PC-9 (cell line): Measurements from ENCODE around the gene TDRKH. TPM values are rescaled to one million over a fixed set of nuclear protein-coding genes. Genes with fewer than 3 reads are reported as not detected.
A peak's percentile ranks its signal among the peaks of the same experiment; 100 is the strongest.

Experiments used
- BruUV-seq: library from RNA; stranded (reverse); fragments of 400-500 nt; replicated peaks from 2 replicates; lab custom pipeline; 2021; lab: Mats Ljungman, UMichigan
- CTCF ChIA-PET: fragments of 300-600 bp; sonication (Branson Sonifier 250); formaldehyde crosslinking; loops from one replicate; lab custom pipeline; 2022; ENCODE audit warnings: antibody characterized with exemption; lab: Charles Lee
- POLR2A ChIA-PET: fragments of 300-600 bp; sonication (Branson Sonifier 250); formaldehyde crosslinking; loops from one replicate; lab custom pipeline; 2022; ENCODE audit warnings: antibody characterized with exemption; ENCODE audit not compliant: unreplicated experiment; lab: Charles Lee
- DNase-seq, 2 experiments: peaks; one replicate each; pipeline versions ENCODE4 v3.0.0 to v3.0.0-alpha.2; 2015 to 2022; ENCODE audit warnings: mixed read lengths in 1 of 2
- H2AFZ ChIP-seq: fragments of 200-600 bp; sonication (generic); 2 replicates; pipeline ENCODE4 v1.8.1; 2017; ENCODE audit warnings: antibody characterized with exemption
- H3F3A ChIP-seq: fragments of 200-600 bp; sonication (generic); 2 replicates; pipeline ENCODE4 v1.8.1; 2017; ENCODE audit warnings: antibody characterized with exemption, mild to moderate bottlenecking, low read depth; ENCODE audit not compliant: insufficient read depth
- H3K27ac ChIP-seq: fragments of 200-600 bp; sonication (generic); 2 replicates; pipeline ENCODE4 v1.6.1; 2016; ENCODE audit warnings: mixed run types
- H3K27me3 ChIP-seq: fragments of 200-600 bp; sonication (generic); 2 replicates; pipeline ENCODE4 v1.6.1; 2016; ENCODE audit warnings: low read depth, mixed run types; ENCODE audit not compliant: insufficient read depth
- H3K36me3 ChIP-seq: fragments of 200-600 bp; sonication (generic); 2 replicates; pipeline ENCODE4 v1.6.1; 2016; ENCODE audit warnings: low read depth, mixed run types
- H3K4me1 ChIP-seq: fragments of 200-600 bp; sonication (generic); replicated peaks from 2 replicates; pipeline ENCODE4 v1.6.1; 2016; ENCODE audit warnings: mixed run types; ENCODE audit not compliant: insufficient read depth
- H3K4me2 ChIP-seq: fragments of 200-600 bp; sonication (generic); 2 replicates; pipeline ENCODE4 v1.6.1; 2017; ENCODE audit warnings: mixed run types
- H3K4me3 ChIP-seq: fragments of 200-600 bp; sonication (generic); 2 replicates; pipeline ENCODE4 v1.6.1; 2016; ENCODE audit warnings: mixed run types
- H3K79me2 ChIP-seq: fragments of 200-600 bp; sonication (generic); 2 replicates; pipeline ENCODE4 v1.6.1; 2017; ENCODE audit warnings: low read depth, mixed run types
- H3K9me2 ChIP-seq: fragments of 200-600 bp; sonication (generic); 2 replicates; pipeline ENCODE4 v1.8.1; 2017; ENCODE audit warnings: mild to moderate bottlenecking; ENCODE audit not compliant: insufficient read depth
- H3K9me3 ChIP-seq: fragments of 200-600 bp; sonication (generic); 2 replicates; pipeline ENCODE4 v1.8.1; 2016; ENCODE audit warnings: low read depth; ENCODE audit not compliant: insufficient read depth
- H4K20me1 ChIP-seq: fragments of 200-600 bp; sonication (generic); 2 replicates; pipeline ENCODE4 v1.8.1; 2017; ENCODE audit not compliant: insufficient read depth
- EZH2 ChIP-seq: fragments of 200-600 bp; sonication (generic); IDR thresholded peaks from 2 replicates; pipeline ENCODE4 v1.8.0; 2017; ENCODE audit warnings: antibody characterized with exemption, low read depth
- intact Hi-C: fragments of 100-400 bp; cut with micrococcal nuclease; formaldehyde crosslinking; loops from one replicate; pipeline ENCODE4 v1.10.0; 2022; ENCODE audit not compliant: unreplicated experiment
- total RNA-seq: library from RNA; stranded (reverse); gene quantifications from 2 replicates; pipeline ENCODE4 v1.2.3, GENCODE V29; 2021
- TF ChIP-seq, protein P1 (sequence below): fragments of 200-600 bp; sonication (generic); conservative IDR thresholded peaks from 2 replicates; pipeline ENCODE4 v1.6.1; 2017; ENCODE audit warnings: mixed run types, antibody characterized with exemption, mild to moderate bottlenecking, moderate library complexity

The TDRKH gene
- total RNA-seq, 1 experiment from 2014 or later: 17.3 TPM

DNA sequence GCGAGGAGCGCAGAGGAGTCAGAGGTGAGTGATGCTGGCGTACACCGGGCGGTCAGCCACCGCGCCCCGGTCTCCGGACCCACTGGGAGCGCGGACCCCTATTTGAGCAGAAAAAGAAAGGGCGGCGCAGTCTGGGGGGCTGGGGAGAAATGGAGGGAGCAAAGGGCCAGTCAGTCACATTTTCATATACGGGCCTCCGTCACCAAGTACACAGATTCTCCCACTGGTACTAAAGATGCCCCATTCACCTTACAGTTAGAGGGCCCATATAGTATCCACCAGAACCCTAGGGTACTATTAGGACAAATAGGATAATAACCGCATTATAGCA is 48.7 kb upstream of the TDRKH start:
- H4K20me1 ChIP-seq: no peaks in the 10 kb centered on the region
- intact Hi-C loops: loop anchor here (1.0 to 10.0 kb wide), 6 partner anchors 70 to 554 kb away; partner anchors contain the start of genes MRPL9, THEM4 and ZNF687
- ChIA-PET CTCF (interaction anchor here (0.6 to 1.1 kb wide), 2 partner anchors 43 to 149 kb away, joined by 3 read pairs; no protein-coding TSS in a partner anchor), POLR2A (interaction anchor here (0.5 to 0.6 kb wide), 3 partner anchors 11 to 577 kb away, joined by 3 to 4 read pairs (median 4); no protein-coding TSS in a partner anchor)
- H3K9me3 ChIP-seq: no peaks in the 10 kb centered on the region
- BruUV-seq: TSS peak; percentile 68
- H3F3A ChIP-seq: peaks cover 32% of the 10 kb centered on the region
- H2AFZ ChIP-seq: peak overlapping the region; percentile 80
- peak overlapping the region; percentile 86 for H3K27ac ChIP-seq
- TF ChIP-seq, protein P1, sequence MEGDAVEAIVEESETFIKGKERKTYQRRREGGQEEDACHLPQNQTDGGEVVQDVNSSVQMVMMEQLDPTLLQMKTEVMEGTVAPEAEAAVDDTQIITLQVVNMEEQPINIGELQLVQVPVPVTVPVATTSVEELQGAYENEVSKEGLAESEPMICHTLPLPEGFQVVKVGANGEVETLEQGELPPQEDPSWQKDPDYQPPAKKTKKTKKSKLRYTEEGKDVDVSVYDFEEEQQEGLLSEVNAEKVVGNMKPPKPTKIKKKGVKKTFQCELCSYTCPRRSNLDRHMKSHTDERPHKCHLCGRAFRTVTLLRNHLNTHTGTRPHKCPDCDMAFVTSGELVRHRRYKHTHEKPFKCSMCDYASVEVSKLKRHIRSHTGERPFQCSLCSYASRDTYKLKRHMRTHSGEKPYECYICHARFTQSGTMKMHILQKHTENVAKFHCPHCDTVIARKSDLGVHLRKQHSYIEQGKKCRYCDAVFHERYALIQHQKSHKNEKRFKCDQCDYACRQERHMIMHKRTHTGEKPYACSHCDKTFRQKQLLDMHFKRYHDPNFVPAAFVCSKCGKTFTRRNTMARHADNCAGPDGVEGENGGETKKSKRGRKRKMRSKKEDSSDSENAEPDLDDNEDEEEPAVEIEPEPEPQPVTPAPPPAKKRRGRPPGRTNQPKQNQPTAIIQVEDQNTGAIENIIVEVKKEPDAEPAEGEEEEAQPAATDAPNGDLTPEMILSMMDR: no peak
- TF ChIP-seq EZH2: no peak
- DNase-seq: no peak
- H3K4me3 ChIP-seq: peak overlapping the region; percentile 57
- H3K79me2 ChIP-seq: peaks cover 18% of the 10 kb centered on the region; the same call in 1 of the 2 replicates
- H3K27me3 ChIP-seq: no peaks in the 10 kb centered on the region
- peaks cover 35% of the 10 kb centered on the region for H3K4me1 ChIP-seq
- H3K9me2 ChIP-seq: no peaks in the 10 kb centered on the region
- H3K4me2 ChIP-seq: peak overlapping the region; percentile 77
- no peaks in the 10 kb centered on the region for H3K36me3 ChIP-seq

DNA sequence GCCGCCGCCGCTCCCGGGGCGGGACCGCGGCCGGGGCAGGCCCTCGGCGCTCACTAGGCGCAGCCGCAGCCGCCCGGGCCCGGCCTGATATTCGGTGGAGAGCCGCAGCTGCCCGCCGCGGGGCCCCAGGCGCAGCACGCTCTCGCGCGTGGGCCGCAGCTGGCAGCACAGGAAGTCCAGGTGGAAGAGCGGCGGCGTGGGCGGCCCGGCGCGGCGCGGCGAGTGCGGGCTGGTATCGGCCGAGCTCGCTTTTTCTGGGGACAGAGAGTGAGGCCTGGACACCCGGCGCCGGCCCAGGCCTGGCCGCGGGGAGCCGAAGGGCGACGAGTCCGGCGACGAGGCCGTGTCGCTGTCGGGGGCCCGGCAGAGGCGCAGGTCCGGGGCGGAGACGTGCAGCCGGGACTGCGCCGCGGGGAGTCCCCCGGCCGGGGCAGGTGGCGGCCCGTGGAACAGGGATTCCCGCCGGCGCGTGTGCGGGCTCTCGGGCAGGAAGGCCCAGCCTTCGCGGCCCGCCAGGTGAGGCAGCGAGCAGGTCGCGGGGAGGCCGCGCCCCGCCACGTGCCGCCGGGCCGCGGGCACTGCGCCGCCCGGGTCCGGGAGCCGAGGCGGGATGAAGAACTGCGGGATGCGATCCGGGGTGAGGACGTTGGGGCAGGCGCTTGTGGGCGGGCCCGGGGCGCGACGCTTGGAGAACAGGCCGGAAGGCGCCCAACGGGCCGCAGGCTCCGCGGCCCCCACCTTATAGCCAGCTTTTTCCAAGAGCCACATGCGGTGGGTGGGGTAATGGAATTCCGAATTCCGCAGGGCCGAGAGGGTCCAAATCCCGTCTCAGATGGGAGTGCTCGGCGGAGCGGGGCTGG is 48.2 kb upstream of the TDRKH start:
- no peak for TF ChIP-seq EZH2
- TF ChIP-seq, protein P1: no peak
- ChIA-PET CTCF (interaction anchor here (0.6 kb wide), 2 partner anchors 52 to 150 kb away, joined by 3 to 5 read pairs; no protein-coding TSS in a partner anchor), POLR2A (interaction anchor here (0.6 kb wide), 2 partner anchors 12 to 90 kb away, joined by 4 read pairs; no protein-coding TSS in a partner anchor)
- Histone ChIP-seq H3K9me2 (no peaks in the 10 kb centered on the region), H3K9me3 (no peaks in the 10 kb centered on the region), H3K79me2 (peaks cover 18% of the 10 kb centered on the region; the same call in 1 of the 2 replicates), H4K20me1 (no peaks in the 10 kb centered on the region), H3F3A (peaks cover 32% of the 10 kb centered on the region), H2AFZ (peak overlapping the region; percentile 80), H3K4me2 (peak overlapping the region; percentile 77), H3K27me3 (no peaks in the 10 kb centered on the region), H3K36me3 (no peaks in the 10 kb centered on the region), H3K4me1 (peaks cover 35% of the 10 kb centered on the region), H3K27ac (peak overlapping the region; percentile 86), H3K4me3 (peak overlapping the region; percentile 57)
- BruUV-seq: no TSS peak
- peak; percentile 30 to 31 for DNase-seq
- intact Hi-C loops: loop anchor here (1.0 to 10.0 kb wide), 7 partner anchors 70 to 554 kb away; partner anchors contain the start of genes MRPL9, THEM4 and ZNF687

DNA sequence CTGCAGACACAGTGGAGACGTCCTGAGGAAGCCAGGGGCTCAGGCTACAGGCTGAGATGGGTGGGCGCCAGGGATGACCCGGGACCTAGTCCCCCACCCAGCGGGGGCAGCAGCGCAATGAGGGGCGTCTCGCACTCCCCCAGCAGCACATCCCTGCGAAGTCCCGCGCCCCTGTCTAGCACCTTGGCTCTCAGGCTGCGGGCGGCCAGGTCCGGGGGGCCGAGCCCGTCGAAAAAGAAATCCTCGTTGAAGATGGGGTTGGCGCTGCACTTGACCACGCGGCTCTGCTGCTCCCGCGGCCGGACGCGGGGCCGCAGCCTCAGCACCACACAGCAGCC is 47.6 kb upstream of the TDRKH start:
- no peaks in the 10 kb centered on the region for H3K36me3 ChIP-seq
- no peaks in the 10 kb centered on the region for H4K20me1 ChIP-seq
- H3K9me3 ChIP-seq: no peaks in the 10 kb centered on the region
- BruUV-seq: no TSS peak
- ChIA-PET CTCF (no interaction called here), POLR2A (no interaction called here)
- H3K27ac ChIP-seq: peak overlapping the region; percentile 12; the same call in 1 of the 2 replicates
- no peaks in the 10 kb centered on the region for H3K9me2 ChIP-seq
- peaks cover 32% of the 10 kb centered on the region for H3F3A ChIP-seq
- H3K4me2 ChIP-seq: peak overlapping the region; percentile 77
- no peak for TF ChIP-seq EZH2
- TF ChIP-seq, protein P1: no peak
- no peak for DNase-seq
- H3K27me3 ChIP-seq: no peaks in the 10 kb centered on the region
- peaks cover 36% of the 10 kb centered on the region for H3K4me1 ChIP-seq
- H3K79me2 ChIP-seq: peaks cover 18% of the 10 kb centered on the region; the same call in 1 of the 2 replicates
- H2AFZ ChIP-seq: peak overlapping the region; percentile 80; the same call in 1 of the 2 replicates
- peak overlapping the region; percentile 57 for H3K4me3 ChIP-seq
- intact Hi-C loops: loop anchor here (1.0 to 10.0 kb wide), 8 partner anchors 71 to 641 kb away; partner anchors contain the start of genes MRPL9, THEM4, TUFT1 and ZNF687
